ENCODE results near the gene NDNF.

GRCh38 chr4:121048165-121048564 lies 24.2 kb downstream of the NDNF start:
- TF ChIP-seq ELF1 (tag; IDR thresholded peaks at IDR 0.05) (no peak), SP1 (CRISPR knock-in tag; IDR thresholded peaks at IDR 0.05) (no peak), XRCC5 (IDR thresholded peaks at IDR 0.05; ENCODE audit: low read depth, low read length) (no peak), ZBTB7A (IDR thresholded peaks at IDR 0.05; ENCODE audit: borderline replicate concordance, control insufficient read depth, low read depth, low read length) (no peak), KLF1 (tag; IDR thresholded peaks at IDR 0.05) (no peak), FOSL1 (tag; conservative IDR thresholded peaks at IDR 0.05) (no peak), HSF4 (CRISPR knock-in tag; IDR thresholded peaks at IDR 0.05; ENCODE audit: borderline replicate concordance) (no peak), POLR2AphosphoS5 (IDR thresholded peaks at IDR 0.05; ENCODE audit: control insufficient read depth, insufficient read depth, low read depth, low read length) (no peak), ZNF589 (CRISPR knock-in tag; IDR thresholded peaks at IDR 0.05; ENCODE audit: low read depth) (no peak)
- TF ChIP-seq, protein P1, sequence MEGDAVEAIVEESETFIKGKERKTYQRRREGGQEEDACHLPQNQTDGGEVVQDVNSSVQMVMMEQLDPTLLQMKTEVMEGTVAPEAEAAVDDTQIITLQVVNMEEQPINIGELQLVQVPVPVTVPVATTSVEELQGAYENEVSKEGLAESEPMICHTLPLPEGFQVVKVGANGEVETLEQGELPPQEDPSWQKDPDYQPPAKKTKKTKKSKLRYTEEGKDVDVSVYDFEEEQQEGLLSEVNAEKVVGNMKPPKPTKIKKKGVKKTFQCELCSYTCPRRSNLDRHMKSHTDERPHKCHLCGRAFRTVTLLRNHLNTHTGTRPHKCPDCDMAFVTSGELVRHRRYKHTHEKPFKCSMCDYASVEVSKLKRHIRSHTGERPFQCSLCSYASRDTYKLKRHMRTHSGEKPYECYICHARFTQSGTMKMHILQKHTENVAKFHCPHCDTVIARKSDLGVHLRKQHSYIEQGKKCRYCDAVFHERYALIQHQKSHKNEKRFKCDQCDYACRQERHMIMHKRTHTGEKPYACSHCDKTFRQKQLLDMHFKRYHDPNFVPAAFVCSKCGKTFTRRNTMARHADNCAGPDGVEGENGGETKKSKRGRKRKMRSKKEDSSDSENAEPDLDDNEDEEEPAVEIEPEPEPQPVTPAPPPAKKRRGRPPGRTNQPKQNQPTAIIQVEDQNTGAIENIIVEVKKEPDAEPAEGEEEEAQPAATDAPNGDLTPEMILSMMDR (IDR thresholded peaks at IDR 0.05 in 2 of 3, conservative IDR thresholded peaks at IDR 0.05 in 1 of 3; ENCODE audit: insufficient read depth in 2 of 3, low read depth in 1 of 3, low read length in 3 of 3), result no peak

All from K562 (cell line).